Measurements from ENCODE around the gene IRF2BP1. TPM values are rescaled to one million over a fixed set of nuclear protein-coding genes. Genes with fewer than 3 reads are reported as not detected.

IRF2BP1 gene
- total and polyA plus RNA-seq, 11 donors = 13.6 to 40.0 (median 19.2) TPM

GRCh38 chr19:45933759-45934158 lies 47.8 kb upstream of the IRF2BP1 start:
- Histone ChIP-seq H3K4me3 (no peak overlapping the region), H3K4me1 (peaks cover 0 to 3% (median 0%) of the 10 kb centered on the region in 12 donors), H3K9me3 (no peaks in the 10 kb centered on the region), H3K27ac (no peak overlapping the region), H3K27me3 (peaks cover 0 to 42% (median 7%) of the 10 kb centered on the region in 9 donors), H3K36me3 (peaks cover 0 to 5% (median 0%) of the 10 kb centered on the region in 9 donors)
- 63 to 74% (median 70%) methylated on average over 9 of the region's 9 CpGs for WGBS, 4 donors
- DNase-seq (no peak), ATAC-seq (no peak)
- no peak for TF ChIP-seq POLR2A (IDR thresholded peaks at IDR 0.05)
- TF ChIP-seq CTCF (IDR thresholded peaks at IDR 0.05) = no peak
- intact Hi-C loops (cut with DNase I) = no loop called here

GRCh38 chr19:45931055-45931454 lies 45.1 kb upstream of the IRF2BP1 start:
- DNase-seq (no peak), ATAC-seq (no peak)
- no peaks in the 10 kb centered on the region for H3K36me3 ChIP-seq
- peaks cover 0 to 25% (median 7%) of the 10 kb centered on the region in 9 donors for H3K27me3 ChIP-seq
- H3K4me3 ChIP-seq = no peak overlapping the region
- 55 to 75% (median 65%) methylated on average over 3 of the region's 3 CpGs for WGBS, 4 donors
- TF ChIP-seq POLR2A (IDR thresholded peaks at IDR 0.05) (no peak), CTCF (IDR thresholded peaks at IDR 0.05) (peak in 3 of 12 donors; percentile 10 to 25 (median 10))
- peaks cover 0 to 9% (median 3%) of the 10 kb centered on the region in 12 donors for H3K4me1 ChIP-seq
- intact Hi-C loops (cut with DNase I) = no loop called here
- H3K27ac ChIP-seq = no peak overlapping the region
- no peaks in the 10 kb centered on the region for H3K9me3 ChIP-seq

- no peak overlapping the region for H3K27ac ChIP-seq
- no peaks in the 10 kb centered on the region for H3K9me3 ChIP-seq
- H3K27me3 ChIP-seq = peaks cover 0 to 11% (median 3%) of the 10 kb centered on the region in 9 donors
- peaks cover 0 to 9% (median 3%) of the 10 kb centered on the region in 12 donors for H3K4me1 ChIP-seq
- H3K36me3 ChIP-seq = no peaks in the 10 kb centered on the region
- TF ChIP-seq CTCF (IDR thresholded peaks at IDR 0.05) (no peak), POLR2A (IDR thresholded peaks at IDR 0.05) (no peak)
- intact Hi-C loops (cut with DNase I) = loop anchor here in 5 of 10 donors (5.0 to 10.0 kb wide), 4 partner anchors 63 to 88 kb away; no protein-coding TSS in a partner anchor
- no peak overlapping the region for H3K4me3 ChIP-seq
- 65 to 78% (median 77%) methylated on average over 2 of the region's 2 CpGs for WGBS, 4 donors
- ATAC-seq (no peak), DNase-seq (no peak)
Measured at GRCh38 chr19:45929247-45929646, 43.3 kb upstream of the IRF2BP1 start.

GRCh38 chr19:45927565-45928261 lies 41.8 kb upstream of the IRF2BP1 start:
- Histone ChIP-seq H3K9me3 (no peaks in the 10 kb centered on the region), H3K4me1 (peaks cover 0 to 9% (median 3%) of the 10 kb centered on the region in 12 donors), H3K27me3 (peaks cover 0 to 5% (median 0%) of the 10 kb centered on the region in 9 donors), H3K36me3 (no peaks in the 10 kb centered on the region), H3K27ac (no peak overlapping the region), H3K4me3 (peak overlapping the region in 1 of 12 donors; percentile 19)
- TF ChIP-seq POLR2A (IDR thresholded peaks at IDR 0.05) = no peak
- peak in 2 of 12 donors; percentile 8 to 26 for TF ChIP-seq CTCF (IDR thresholded peaks at IDR 0.05)
- 7 to 9% (median 8%) methylated on average over 33 of the region's 33 CpGs for WGBS, 4 donors
- peak; percentile 82 to 94 (median 94) for ATAC-seq
- intact Hi-C loops (cut with DNase I) = loop anchor here in 7 of 10 donors (2.0 to 10.0 kb wide), 6 partner anchors 25 to 90 kb away; partner anchors contain the start of gene MYPOP (in 1 of the 7)
- peak; percentile 87 to 93 (median 91) for DNase-seq
